HCT116 (cell line): ENCODE measurements around the gene RAB4A. TPM values are rescaled to one million over a fixed set of nuclear protein-coding genes. Genes with fewer than 3 reads are reported as not detected.

Experiments used
- ATAC-seq: fragments of 200-7000 bp; cut with Tn5 transposase; 2 replicates; pipeline ENCODE4 v1.9.1; 2020; ENCODE audit warnings: mild to moderate bottlenecking, moderate library complexity
- BruUV-seq: library from RNA; stranded (reverse); fragments of 400-500 nt; replicated peaks from 2 replicates; lab custom pipeline; 2021; lab: Mats Ljungman, UMichigan
- CTCF ChIA-PET: fragments of 300-600 bp; sonication (Branson Sonifier 250); formaldehyde crosslinking; loops from one replicate; lab custom pipeline; 2021; ENCODE audit warnings: antibody characterized with exemption; lab: Charles Lee
- POLR2A ChIA-PET: fragments of 300-600, 350-600 bp; sonication (Branson Sonifier 250); formaldehyde crosslinking; loops from one replicate; lab custom pipeline; 2021; ENCODE audit warnings: antibody characterized with exemption; lab: Charles Lee
- RAD21 ChIA-PET, 2 experiments: fragments of 300-600 bp; sonication (Branson Sonifier 250); formaldehyde crosslinking; loops; one replicate each; lab custom pipeline; 2023; ENCODE audit warnings: low total read pairs in 2 of 2; ENCODE audit not compliant: uncharacterized antibody in 2 of 2, unreplicated experiment in 2 of 2, low non-redundant PET in 1 of 2; lab: Charles Lee
- DNase-seq: peaks from one replicate; pipeline ENCODE4 v3.0.0-alpha.2; 2010; ENCODE audit warnings: low read depth, low spot score
- H2AFZ ChIP-seq: fragments of 200-600 bp; shearing (Covaris generic), sonication (generic); 2 replicates; pipeline ENCODE4 v1.6.1; 2017; ENCODE audit warnings: low read depth, mixed run types, mixed read lengths, antibody characterized with exemption, low read length; ENCODE audit not compliant: poor library complexity, severe bottlenecking
- H3K27ac ChIP-seq: 2 replicates; pipeline ENCODE4 v1.5.1; 2012; ENCODE audit warnings: low read depth, low read length
- H3K27me3 ChIP-seq: fragments of 200-600 bp; sonication (generic); 2 replicates; pipeline ENCODE4 v1.6.1; 2016; ENCODE audit warnings: mixed run types, low read length, mixed read lengths; ENCODE audit not compliant: insufficient read depth
- H3K36me3 ChIP-seq, 2 experiments: fragments of 200-500 bp in 1 of 2; fragments of 200-600 bp in 1 of 2; sonication (Bioruptor generic) in 1 of 2; sonication (generic) in 1 of 2; 2 replicates each; pipeline versions ENCODE4 v1.5.1 to v1.6.1; 2014 to 2016; ENCODE audit warnings: low read length in 2 of 2, inconsistent platforms in 1 of 2, mixed read lengths in 1 of 2, mixed run types in 1 of 2; ENCODE audit not compliant: insufficient read depth in 2 of 2, control insufficient read depth in 1 of 2
- H3K4me1 ChIP-seq, 2 experiments: fragments of 200-600 bp in 1 of 2; sonication (generic) in 1 of 2; 2 replicates each; pipeline versions ENCODE4 v1.5.1 to v1.6.1; 2012 to 2017; ENCODE audit warnings: low read length in 2 of 2, inconsistent platforms in 1 of 2, mild to moderate bottlenecking in 1 of 2, mixed read lengths in 1 of 2, mixed run types in 1 of 2, moderate library complexity in 1 of 2; ENCODE audit not compliant: insufficient read depth in 2 of 2, control insufficient read depth in 1 of 2
- H3K4me2 ChIP-seq: fragments of 200-600 bp; sonication (generic); 2 replicates; pipeline ENCODE4 v1.6.1; 2017; ENCODE audit warnings: mixed run types, low read length, mixed read lengths
- H3K4me3 ChIP-seq, 2 experiments: fragments of 200-600 bp in 1 of 2; sonication (generic) in 1 of 2; replicated peaks in 1 of 2; 2 replicates each; pipeline ENCODE4 v1.5.1; 2011 to 2016; ENCODE audit warnings: low read length in 2 of 2, control low read depth in 1 of 2, low read depth in 1 of 2, mild to moderate bottlenecking in 1 of 2, mixed read lengths in 1 of 2, mixed run types in 1 of 2
- H3K79me2 ChIP-seq: fragments of 200-600 bp; sonication (generic); 2 replicates; pipeline ENCODE4 v1.6.1; 2017; ENCODE audit warnings: mild to moderate bottlenecking, mixed run types, low read length, moderate library complexity, mixed read lengths; ENCODE audit not compliant: insufficient read depth
- H3K9ac ChIP-seq: fragments of 200-600 bp; sonication (generic); 2 replicates; pipeline ENCODE4 v1.6.1; 2016; ENCODE audit warnings: low read length, mixed read lengths
- H3K9me2 ChIP-seq: fragments of 200-600 bp; sonication (generic), shearing (Covaris generic); 2 replicates; pipeline ENCODE4 v1.6.1; 2017; ENCODE audit warnings: mixed run types, mild to moderate bottlenecking, moderate library complexity; ENCODE audit not compliant: insufficient read depth
- H3K9me3 ChIP-seq, 2 experiments: fragments of 200-500 bp in 1 of 2; fragments of 200-600 bp in 1 of 2; sonication (Bioruptor generic) in 1 of 2; sonication (generic) in 1 of 2; 2 replicates each; pipeline ENCODE4 v1.6.1; 2014 to 2017; ENCODE audit warnings: low read length in 2 of 2, mixed read lengths in 2 of 2, inconsistent platforms in 1 of 2, low read depth in 1 of 2, mild to moderate bottlenecking in 1 of 2, mixed run types in 1 of 2, moderate library complexity in 1 of 2; ENCODE audit not compliant: control insufficient read depth in 1 of 2, insufficient read depth in 1 of 2
- H4K20me1 ChIP-seq: fragments of 200-600 bp; sonication (generic), shearing (Covaris generic); 2 replicates; pipeline ENCODE4 v1.6.1; 2017; ENCODE audit warnings: mixed run types, mild to moderate bottlenecking, moderate library complexity; ENCODE audit not compliant: insufficient read depth
- CBX3 ChIP-seq: IDR thresholded peaks from 2 replicates; pipeline ENCODE4 v1.6.1; 2012; ENCODE audit warnings: low read depth
- CEBPB ChIP-seq: IDR thresholded peaks from 2 replicates; pipeline ENCODE4 v1.6.1; 2012; ENCODE audit warnings: low read depth
- EGR1 ChIP-seq: IDR thresholded peaks from 2 replicates; pipeline ENCODE4 v1.6.1; 2012; ENCODE audit warnings: low read depth
- ELF1 ChIP-seq: IDR thresholded peaks from 2 replicates; pipeline ENCODE4 v1.6.1; 2012; ENCODE audit warnings: low read depth, borderline replicate concordance
- EZH2phosphoT487 ChIP-seq: fragments of 200-600 bp; IDR thresholded peaks from 2 replicates; pipeline ENCODE4 v1.6.1; 2018; ENCODE audit warnings: antibody characterized with exemption, borderline replicate concordance
- JUND ChIP-seq: IDR thresholded peaks from 2 replicates; pipeline ENCODE4 v1.6.1; 2012
- POLR2A ChIP-seq: IDR thresholded peaks from 2 replicates; pipeline ENCODE4 v1.7.0; 2011; ENCODE audit warnings: borderline replicate concordance; ENCODE audit not compliant: insufficient read depth, insufficient read length; ENCODE audit errors: extremely low read depth
- POLR2AphosphoS5 ChIP-seq: IDR thresholded peaks from 2 replicates; pipeline ENCODE4 v1.6.1; 2011; ENCODE audit warnings: mild to moderate bottlenecking, low read depth, low read length, moderate library complexity
- RAD21 ChIP-seq: IDR thresholded peaks from 2 replicates; pipeline ENCODE4 v1.6.1; 2012; ENCODE audit warnings: low read depth, mild to moderate bottlenecking
- SP1 ChIP-seq: IDR thresholded peaks from 2 replicates; pipeline ENCODE4 v1.6.1; 2012; ENCODE audit warnings: low read depth
- ZFX ChIP-seq: fragments of 450-650 bp; IDR thresholded peaks from 2 replicates; pipeline ENCODE4 v1.6.1; 2017
- intact Hi-C: fragments of 100-400 bp; cut with micrococcal nuclease; formaldehyde crosslinking; loops from 2 replicates; pipeline ENCODE4 v1.10.0; 2022
- total RNA-seq: library from RNA; stranded (reverse); gene quantifications from one replicate; pipeline ENCODE4 v1.2.1, GENCODE V29; 2021; ENCODE audit not compliant: unreplicated experiment
- TF ChIP-seq, protein P1 (sequence below), 3 experiments: fragments of 200-600 bp in 1 of 3; sonication (generic) in 1 of 3; IDR thresholded peaks in 2 of 3; conservative IDR thresholded peaks in 1 of 3; 2 replicates each; pipeline ENCODE4 v1.5.1; 2012 to 2017; ENCODE audit warnings: low read depth in 2 of 3, low read length in 2 of 3, antibody characterized with exemption in 1 of 3, borderline replicate concordance in 1 of 3, control low read depth in 1 of 3, mild to moderate bottlenecking in 1 of 3, mixed read lengths in 1 of 3, mixed run types in 1 of 3, moderate library complexity in 1 of 3; ENCODE audit not compliant: insufficient read depth in 1 of 3
- TF ChIP-seq, protein P2 (sequence below): IDR thresholded peaks from 2 replicates; pipeline ENCODE4 v1.6.1; 2011; ENCODE audit warnings: mild to moderate bottlenecking, low read length, moderate library complexity; ENCODE audit not compliant: insufficient replicate concordance; ENCODE audit errors: extremely low read depth

The RAB4A gene
- total RNA-seq, 1 experiment from 2014 or later: 101 TPM

DNA sequence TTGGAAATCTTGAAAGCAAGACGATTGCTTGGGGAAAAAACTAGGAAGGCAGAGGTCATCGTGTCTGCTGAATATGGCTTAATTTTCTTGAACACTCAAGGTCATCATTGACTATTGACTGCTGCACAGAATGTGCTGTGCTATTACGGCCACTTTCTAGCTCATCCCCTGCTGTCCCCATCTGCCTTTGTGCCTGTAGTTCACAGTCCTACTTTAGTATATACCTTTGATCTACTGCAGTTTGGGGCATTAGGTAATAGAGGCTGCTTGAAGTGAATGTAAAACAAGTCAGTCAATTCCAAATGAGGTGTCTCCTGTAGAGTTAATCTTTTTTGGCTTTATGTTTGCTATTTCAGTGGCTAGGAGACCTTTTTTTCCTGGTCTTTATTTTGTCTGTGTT is 8.3 kb downstream of the RAB4A start:
- H3K4me3 ChIP-seq: no peak overlapping the region
- no peak for DNase-seq
- no peak for ATAC-seq
- peaks cover 96% of the 10 kb centered on the region for H3K79me2 ChIP-seq
- no peak overlapping the region for H3K9ac ChIP-seq
- no peaks in the 10 kb centered on the region for H3K4me1 ChIP-seq
- no peak overlapping the region for H3K4me2 ChIP-seq
- CTCF ChIA-PET: no interaction called here
- POLR2A ChIA-PET: no interaction called here
- H2AFZ ChIP-seq: no peak overlapping the region
- H4K20me1 ChIP-seq: peaks cover 14% of the 10 kb centered on the region; the same call in 1 of the 2 replicates
- TF ChIP-seq EGR1 (no peak), RAD21 (no peak), JUND (no peak), ELF1 (no peak), POLR2A (no peak), CEBPB (no peak), SP1 (no peak), ZFX (no peak), EZH2phosphoT487 (no peak), POLR2AphosphoS5 (no peak), CBX3 (no peak)
- TF ChIP-seq, protein P1, sequence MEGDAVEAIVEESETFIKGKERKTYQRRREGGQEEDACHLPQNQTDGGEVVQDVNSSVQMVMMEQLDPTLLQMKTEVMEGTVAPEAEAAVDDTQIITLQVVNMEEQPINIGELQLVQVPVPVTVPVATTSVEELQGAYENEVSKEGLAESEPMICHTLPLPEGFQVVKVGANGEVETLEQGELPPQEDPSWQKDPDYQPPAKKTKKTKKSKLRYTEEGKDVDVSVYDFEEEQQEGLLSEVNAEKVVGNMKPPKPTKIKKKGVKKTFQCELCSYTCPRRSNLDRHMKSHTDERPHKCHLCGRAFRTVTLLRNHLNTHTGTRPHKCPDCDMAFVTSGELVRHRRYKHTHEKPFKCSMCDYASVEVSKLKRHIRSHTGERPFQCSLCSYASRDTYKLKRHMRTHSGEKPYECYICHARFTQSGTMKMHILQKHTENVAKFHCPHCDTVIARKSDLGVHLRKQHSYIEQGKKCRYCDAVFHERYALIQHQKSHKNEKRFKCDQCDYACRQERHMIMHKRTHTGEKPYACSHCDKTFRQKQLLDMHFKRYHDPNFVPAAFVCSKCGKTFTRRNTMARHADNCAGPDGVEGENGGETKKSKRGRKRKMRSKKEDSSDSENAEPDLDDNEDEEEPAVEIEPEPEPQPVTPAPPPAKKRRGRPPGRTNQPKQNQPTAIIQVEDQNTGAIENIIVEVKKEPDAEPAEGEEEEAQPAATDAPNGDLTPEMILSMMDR (IDR thresholded peaks at IDR 0.05 in 2 of 3, conservative IDR thresholded peaks at IDR 0.05 in 1 of 3; ENCODE audit: borderline replicate concordance in 1 of 3, insufficient read depth in 1 of 3, low read depth in 2 of 3, low read length in 2 of 3): no peak
- TF ChIP-seq, protein P2, sequence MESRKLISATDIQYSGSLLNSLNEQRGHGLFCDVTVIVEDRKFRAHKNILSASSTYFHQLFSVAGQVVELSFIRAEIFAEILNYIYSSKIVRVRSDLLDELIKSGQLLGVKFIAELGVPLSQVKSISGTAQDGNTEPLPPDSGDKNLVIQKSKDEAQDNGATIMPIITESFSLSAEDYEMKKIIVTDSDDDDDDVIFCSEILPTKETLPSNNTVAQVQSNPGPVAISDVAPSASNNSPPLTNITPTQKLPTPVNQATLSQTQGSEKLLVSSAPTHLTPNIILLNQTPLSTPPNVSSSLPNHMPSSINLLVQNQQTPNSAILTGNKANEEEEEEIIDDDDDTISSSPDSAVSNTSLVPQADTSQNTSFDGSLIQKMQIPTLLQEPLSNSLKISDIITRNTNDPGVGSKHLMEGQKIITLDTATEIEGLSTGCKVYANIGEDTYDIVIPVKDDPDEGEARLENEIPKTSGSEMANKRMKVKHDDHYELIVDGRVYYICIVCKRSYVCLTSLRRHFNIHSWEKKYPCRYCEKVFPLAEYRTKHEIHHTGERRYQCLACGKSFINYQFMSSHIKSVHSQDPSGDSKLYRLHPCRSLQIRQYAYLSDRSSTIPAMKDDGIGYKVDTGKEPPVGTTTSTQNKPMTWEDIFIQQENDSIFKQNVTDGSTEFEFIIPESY: no peak
- no peaks in the 10 kb centered on the region for H3K9me2 ChIP-seq
- H3K9me3 ChIP-seq: no peaks in the 10 kb centered on the region
- no peak overlapping the region for H3K27ac ChIP-seq
- no peaks in the 10 kb centered on the region for H3K27me3 ChIP-seq
- intact Hi-C loops: no loop called here
- no TSS peak for BruUV-seq
- RAD21 ChIA-PET: no interaction called here
- no peaks in the 10 kb centered on the region for H3K36me3 ChIP-seq
